HL-60 (cell line): ENCODE data around the gene MYO10.

Experiments used
- GABPA ChIP-seq: IDR thresholded peaks from 2 replicates; pipeline ENCODE4 v1.6.1; 2012; ENCODE audit warnings: low read depth
- TF ChIP-seq, protein P1 (sequence below): IDR thresholded peaks from one replicate; pipeline ENCODE4 v1.5.1; 2011; ENCODE audit warnings: low read length, control low read depth, inconsistent platforms; ENCODE audit not compliant: insufficient read depth

DNA sequence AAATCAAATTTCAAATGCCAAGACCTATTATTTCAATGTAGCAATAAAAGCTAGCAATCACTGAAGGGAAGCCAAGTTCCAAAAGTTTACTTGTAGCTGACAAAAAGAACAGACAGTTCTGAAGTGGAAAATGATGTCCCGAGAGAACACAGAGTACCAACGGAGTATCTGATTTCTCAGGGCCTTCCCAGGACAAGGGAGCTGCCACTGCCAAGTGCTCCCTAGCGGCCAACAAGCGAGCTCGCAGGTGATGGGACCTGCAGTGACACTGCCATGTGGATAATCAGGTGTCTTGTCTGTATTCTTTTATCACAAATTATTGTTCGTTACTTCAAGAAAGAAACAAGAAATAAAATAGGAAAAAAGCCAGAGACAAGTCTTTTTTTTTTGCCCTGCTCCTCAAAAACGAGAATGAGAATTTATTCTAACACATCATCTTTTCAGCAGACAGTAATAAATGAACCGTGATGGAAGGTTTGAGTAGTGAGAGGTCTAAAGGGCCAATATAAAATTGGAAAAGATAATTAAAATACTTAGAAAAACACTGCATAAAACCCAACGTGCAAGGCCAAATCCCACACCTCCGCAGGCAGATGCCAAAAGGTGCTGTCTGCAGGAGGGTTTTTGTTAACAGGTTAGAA lies 159.4 kb downstream of the MYO10 start:
- TF ChIP-seq, protein P1, sequence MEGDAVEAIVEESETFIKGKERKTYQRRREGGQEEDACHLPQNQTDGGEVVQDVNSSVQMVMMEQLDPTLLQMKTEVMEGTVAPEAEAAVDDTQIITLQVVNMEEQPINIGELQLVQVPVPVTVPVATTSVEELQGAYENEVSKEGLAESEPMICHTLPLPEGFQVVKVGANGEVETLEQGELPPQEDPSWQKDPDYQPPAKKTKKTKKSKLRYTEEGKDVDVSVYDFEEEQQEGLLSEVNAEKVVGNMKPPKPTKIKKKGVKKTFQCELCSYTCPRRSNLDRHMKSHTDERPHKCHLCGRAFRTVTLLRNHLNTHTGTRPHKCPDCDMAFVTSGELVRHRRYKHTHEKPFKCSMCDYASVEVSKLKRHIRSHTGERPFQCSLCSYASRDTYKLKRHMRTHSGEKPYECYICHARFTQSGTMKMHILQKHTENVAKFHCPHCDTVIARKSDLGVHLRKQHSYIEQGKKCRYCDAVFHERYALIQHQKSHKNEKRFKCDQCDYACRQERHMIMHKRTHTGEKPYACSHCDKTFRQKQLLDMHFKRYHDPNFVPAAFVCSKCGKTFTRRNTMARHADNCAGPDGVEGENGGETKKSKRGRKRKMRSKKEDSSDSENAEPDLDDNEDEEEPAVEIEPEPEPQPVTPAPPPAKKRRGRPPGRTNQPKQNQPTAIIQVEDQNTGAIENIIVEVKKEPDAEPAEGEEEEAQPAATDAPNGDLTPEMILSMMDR: no peak
- TF ChIP-seq GABPA: no peak
